NCI-H1417 (cell line): ENCODE data around the gene CCR7.

ENCODE experiments used
- DNase-seq, 3 experiments: peaks; one replicate each; lab custom pipeline; 2025; lab: John Stamatoyannopoulos, UW

Gene CCR7

DNA sequence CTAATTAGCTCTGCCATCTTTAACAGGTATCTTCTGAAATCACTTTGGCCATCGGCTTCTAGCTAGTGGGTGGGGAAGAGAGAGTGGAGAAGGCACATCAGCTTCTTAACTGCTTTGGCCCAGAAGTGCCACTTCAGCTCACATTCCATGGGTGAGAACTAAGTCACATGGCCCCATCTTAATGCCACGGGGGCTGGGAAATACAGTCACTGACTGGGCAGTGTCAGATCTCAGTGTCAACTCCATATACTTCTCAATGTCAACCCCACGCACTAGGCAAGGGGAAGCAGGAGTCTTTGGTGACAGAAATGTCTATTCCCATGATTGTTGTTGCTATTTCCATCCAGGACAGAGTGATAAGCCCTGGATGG, 29.4 kb downstream of the CCR7 start:
- peak in 1 of 3 experiments; percentile 79 for DNase-seq

DNA sequence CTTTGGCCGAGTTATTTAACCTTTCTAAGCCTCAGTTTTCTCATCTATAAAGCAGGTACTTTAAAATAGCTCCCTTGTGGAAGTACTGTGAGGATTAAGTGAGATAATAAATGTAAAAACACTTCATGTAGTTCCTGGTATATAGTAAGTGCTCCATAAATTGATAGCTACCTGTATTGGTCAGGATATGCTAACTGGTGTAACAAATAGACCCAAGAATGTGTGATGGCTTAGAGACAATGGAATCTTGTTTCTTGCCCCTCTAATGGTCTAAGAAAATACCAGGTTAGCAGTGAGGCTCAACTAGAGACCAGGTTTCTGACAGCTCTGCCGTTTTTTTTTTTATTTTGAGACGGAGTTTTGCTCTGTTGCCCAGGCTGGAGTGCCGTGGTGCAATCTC, 29.8 kb downstream of the CCR7 start:
- DNase-seq = no peak

DNA sequence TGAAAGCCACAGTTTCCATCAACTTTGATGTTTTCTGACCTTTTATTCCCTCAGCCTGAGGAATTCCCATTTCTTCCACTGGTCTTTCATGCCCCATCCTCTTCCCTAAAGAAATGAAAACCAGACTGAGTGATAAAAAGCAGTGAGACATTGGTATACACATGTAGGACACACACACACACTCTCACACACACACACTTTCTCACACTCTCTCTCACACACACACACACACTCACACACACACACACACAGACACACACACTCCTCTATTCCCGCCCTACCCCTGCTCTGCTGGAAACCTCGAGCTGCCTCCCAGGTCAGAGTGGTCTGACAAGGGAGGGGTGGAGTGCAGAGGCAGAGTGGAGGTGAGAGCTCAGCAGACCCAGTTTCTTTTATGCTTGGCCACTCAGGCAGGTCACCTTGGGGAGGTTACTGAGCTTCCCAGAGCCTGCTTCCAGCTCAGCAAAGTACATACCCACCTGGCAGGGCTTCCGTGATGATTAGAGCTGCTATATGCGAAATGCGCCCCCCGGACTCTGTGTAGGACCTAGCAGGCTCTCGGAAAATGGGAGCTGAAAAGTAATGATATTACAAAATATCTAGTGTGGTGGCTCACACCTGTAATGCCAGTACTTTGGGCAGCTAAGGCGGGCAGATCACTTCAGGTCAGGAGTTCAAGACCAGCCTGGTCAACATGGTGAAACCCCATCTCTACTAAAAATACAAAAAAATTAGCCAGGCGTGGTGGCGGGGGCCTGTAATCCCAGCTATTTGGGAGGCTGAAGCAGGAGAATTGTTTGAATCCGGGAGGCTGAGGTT, 30.7 kb downstream of the CCR7 start:
- DNase-seq = no peak

DNA sequence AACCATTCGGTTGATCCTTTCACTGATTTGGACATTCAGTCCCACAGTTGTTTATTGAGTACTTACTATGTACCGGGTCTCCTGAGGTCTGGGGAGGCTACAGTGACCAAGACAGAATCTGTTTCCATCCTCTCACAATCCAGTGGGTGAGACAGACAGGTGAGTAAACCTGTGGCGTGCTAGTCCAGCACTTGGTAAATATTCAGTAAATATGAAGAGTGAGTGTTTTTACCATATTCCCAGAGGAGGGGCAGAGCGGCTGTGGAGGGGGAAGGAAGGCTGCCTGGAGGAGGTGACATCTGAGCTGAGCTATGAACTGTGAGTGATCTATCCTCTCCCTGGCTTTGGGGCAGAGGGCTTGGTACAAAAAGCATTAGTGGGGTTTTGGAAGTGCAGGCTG, 31.4 kb downstream of the CCR7 start:
- no peak for DNase-seq

DNA sequence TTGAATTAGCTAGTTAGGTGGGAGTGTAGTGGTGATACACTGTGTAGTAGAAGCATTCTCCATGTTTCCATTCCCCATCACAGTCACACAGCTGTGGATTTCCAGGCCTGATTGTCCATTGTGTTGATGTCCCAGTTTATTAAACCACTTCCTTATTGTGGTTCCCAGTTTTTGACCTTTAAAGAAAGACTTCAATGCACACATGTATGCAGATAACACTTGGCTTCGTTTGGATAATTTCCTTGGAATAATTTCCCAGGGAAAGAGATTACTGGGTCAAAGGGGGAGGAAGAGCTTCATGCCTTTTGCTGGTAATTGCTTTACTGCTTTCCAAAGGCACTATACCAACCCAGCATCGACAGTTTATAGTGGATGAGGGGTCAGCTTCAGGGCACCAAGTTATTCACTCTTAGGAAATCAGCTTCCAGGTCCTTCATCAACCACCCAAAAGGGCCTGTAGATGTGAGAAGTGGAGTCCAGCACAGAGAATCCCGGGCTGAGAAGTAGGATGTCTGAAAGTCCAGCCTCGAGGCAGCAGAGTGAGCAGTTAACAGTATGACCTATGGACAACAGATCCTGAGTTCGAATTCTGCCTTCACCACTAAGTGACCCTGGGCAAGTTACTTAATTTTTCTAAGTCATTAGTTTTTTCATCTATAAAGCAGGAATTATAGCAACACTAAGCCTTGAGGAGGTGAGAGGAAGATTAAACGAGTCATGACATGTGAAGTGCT, 32.6 kb downstream of the CCR7 start:
- no peak for DNase-seq

DNA sequence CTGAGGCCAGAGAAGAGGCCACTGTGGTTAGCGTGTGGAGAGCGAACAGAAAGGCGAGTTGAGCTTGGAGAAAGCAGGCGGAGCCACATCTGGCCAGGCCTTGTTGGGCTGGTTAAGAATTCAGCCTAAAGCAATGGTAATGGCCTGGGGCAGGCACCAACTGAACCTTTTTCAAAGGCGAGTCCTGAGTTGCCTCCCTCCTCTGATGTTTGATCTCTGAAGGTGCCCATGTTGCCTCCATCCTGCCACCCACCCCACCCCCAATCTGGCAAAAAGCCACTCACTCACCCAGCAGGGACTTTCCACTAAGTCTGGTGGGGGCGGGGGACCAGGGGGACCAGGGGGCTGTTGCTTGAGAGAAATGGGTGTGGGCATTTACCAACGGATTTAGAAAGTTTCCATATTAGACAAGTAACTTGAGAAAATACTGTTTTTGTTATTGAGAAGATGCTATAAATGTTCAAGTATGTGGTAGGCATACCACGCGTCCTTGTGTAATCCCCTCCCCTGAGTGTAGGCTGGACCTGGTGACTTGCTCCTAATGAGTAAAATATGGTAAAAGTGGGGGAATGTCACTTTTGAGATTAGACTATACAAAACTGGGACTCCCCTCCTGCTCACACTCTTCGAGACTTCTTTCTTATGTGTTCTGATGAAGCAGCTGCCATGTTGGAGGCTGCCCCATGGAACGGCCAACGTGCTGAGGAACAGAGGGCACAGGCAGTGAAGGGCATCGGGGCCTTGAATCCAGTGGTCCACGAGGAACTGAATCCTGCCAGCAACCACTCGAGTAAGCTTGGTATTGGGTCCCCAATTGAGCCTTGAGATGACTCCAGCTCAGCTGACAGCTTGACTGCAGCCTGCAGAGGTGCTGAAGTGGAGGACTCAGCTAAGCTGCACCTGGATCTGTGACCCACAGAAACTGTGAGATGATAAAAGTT, 34.0 kb downstream of the CCR7 start:
- DNase-seq = no peak

DNA sequence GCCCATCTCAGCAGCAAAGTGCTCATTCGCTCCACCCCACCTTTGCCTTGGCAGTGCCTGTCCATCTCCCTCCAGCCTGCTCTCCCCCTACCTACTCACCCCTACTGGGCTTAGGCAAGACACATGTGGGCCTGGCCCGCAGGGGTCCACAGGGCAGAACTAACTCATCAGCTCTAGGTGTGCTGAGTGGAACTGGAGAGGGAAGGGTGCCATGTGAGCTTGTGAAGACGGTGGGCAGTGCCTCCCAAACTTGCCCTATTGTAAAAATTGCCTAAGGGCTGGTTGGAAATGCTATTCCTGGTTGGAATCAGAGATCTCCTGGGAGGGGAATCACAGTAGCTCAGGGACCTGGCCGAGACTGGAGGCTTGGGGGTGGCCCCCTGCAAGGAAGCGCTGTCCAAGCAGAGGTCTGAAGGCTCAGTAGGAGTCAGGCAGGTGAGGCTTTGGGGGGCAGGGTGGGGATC, 34.7 kb downstream of the CCR7 start:
- DNase-seq = no peak

DNA sequence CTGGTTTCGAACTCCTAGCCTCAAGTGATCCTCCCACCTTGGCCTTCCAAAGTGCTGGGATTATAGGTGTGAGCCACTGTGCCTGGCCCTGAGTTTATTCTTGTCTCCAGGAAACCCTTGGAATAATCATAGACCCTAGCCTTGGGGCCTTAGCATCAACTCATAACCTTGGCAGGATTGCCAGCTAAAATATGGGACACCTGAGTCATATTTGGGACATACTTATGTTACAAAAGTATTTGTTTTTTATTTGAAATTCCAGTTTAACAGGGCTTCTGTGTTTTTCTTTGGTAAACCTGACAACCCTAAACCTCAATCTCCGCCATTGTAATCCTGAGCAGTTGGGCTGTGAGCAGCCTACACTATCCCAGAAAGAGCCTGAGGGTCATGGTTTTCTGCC, 35.3 kb downstream of the CCR7 start:
- DNase-seq = no peak

DNA sequence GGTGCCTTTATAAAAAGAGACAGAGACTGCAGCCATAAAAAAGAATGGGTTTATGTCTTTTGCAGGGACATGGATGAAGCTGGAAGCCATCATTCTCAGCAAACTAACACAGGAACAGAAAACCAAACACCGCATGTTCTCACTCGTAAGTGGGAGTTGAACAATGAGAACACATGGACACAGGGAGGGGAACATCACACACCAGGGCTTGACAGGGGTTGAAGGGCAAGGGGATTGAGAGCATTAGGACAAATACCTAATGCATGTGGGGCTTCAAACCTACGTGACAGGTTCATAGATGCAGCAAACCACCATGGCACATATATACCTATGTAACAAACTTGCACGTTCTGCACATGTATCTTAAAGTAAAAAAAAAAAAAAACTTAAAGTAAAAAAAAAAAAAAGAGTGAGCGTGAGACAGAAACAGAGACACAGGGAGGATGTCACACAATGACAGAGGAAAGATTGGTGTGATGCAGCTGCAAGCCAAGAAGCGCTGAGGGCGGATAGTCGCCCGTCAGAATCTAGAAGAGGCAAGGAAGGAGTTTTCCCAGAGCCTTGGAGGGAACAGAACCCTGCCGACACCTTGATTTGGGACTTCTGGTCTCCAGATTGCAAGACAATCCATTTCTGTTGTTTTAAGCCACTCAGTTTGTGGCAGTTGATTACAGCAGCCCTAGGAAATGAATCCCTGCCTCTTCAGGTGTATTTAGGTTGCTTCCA, 36.4 kb downstream of the CCR7 start:
- no peak for DNase-seq

DNA sequence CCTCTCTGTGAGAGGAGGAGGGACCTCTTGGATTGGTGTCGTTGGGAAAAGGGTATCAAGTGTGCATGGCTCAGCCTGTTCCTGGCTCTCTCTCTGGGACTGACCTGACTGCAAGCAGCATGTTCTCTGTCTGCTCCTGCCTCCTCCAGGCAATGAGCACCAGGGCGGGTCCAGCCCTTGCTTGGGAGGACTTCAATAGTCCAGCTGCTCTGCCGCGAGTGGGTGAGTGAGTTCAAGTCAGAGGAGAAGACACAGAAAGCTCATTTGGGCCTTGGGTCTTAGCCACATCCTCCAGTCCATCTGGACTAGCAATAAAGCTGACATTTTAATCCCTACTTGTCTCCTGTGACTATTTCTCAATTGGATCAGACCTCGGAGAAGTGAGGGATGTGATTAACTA, 38.6 kb downstream of the CCR7 start:
- DNase-seq = no peak

DNA sequence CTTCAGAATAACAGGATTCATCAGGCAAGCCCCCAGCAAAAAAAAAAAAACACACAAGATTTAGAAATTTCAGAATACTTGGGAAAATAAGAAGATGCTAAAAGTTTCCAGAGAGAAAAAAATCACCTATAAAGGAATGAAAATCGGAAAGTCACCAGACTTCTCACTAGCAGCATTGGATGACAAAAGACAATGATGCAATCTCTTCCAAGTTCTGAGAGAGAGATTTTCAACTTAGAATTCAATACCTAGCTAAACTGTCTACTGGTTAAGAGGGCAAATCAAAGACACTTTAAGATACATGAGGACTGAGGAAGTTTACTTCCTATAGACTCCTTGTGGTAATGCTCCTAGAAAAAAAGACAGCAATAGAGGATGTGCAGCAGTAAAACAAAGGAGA, 40.0 kb downstream of the CCR7 start:
- DNase-seq = no peak

DNA sequence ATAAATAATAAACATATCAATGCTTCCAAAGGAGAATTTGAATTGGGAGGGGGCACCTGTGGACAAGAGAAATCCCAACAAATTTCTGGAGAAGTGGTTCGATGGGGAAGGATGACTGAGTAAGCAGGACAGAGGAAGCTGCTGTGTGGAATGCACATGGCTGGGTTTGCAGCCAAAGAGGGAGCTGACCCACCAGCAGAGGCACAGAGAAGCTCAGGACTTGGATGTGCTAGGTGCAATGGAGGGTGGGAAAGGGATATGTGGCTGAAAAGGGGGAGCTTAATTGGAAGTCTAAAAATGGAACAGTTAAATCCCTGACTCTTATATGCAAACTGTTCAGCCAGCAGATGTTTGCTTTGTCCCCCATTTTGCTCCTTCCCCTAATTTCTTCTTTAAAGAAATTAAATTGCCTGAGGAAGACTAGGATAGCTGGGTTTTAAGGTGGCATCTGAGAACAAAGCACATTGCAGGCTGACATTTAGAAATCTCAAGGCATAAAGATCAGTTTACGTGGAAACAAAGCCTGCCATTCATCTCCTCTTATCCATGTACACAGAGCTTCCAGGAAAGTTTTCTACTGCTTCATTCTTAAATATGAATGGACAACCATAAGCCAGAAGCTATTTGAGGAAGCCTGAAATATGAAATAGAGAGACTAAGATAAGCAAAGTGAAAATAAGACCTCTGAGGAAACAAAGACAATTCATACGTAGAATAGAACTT, 40.9 kb downstream of the CCR7 start:
- no peak for DNase-seq

DNA sequence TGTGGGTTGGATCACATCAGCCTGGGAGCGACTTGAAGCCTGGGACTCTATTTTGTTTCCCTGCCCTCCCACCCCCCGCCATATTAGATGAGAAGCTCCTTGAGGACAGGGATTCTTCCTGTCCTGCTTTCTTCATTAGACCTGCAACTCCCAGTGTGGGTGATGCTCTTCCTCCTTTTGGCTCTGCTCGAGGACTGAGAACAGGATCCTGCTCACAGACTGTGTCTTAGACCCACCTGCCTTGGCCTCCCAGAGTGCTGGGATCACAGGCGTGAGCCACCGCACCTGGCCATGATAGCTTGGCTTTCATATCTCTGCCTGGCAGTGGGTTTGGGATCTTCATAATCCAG, 42.3 kb downstream of the CCR7 start:
- DNase-seq = no peak

DNA sequence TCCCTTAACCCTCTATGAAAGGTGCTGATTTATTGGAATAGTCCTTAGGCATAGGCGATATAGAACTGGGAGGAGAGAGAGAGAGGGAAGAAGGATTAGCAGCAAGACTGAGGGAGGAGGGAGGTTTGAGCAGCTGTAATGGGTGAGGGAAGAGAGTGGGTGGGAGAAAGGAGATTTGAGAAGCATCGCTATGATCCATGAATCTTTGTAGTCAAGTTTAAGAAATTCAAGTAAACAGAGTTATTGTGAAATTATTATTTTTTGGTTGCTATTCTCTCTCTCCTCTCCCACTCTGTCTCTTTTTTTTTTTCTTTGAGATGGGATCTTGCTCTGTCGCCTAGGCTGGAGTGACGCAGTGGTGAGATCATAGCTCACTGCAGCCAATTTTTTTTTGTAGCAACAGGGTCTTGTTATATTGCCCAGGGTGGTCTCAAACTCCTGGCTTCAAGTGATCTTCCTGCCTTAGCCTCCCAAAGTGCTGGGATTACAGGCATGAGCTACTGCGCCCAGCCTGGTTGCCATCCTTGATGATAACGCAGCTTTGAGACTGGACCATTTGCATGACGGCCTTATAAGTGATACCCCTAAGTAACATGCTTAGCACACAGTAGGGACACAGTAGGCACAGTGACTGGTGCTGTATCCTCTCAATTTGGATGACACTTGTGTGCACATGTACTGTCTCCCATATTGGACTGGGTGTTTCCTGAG, 42.9 kb downstream of the CCR7 start:
- DNase-seq = no peak

DNA sequence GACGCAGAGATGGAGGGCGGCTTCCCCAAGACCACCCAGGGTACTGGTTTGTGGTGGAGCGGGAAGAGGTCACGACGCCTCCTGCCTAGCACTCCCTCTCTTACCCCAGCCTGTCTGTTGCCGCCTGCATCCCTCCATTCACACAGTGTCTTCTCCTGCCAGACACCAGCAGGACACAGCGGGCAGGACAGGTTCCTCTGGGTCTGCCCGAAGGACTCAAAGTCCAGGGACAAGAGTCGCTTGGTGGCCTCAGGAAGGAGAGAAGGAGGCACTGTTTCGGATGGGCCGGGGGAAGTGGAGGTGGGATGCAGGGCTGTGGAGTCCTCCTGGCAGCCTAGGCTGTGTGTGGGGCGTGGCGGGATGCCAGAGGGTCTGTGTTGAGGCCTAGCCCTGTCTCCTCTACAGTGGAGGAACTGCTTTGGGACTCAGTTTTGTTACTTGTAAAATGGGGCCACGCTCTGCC, 44.2 kb downstream of the CCR7 start:
- no peak for DNase-seq

DNA sequence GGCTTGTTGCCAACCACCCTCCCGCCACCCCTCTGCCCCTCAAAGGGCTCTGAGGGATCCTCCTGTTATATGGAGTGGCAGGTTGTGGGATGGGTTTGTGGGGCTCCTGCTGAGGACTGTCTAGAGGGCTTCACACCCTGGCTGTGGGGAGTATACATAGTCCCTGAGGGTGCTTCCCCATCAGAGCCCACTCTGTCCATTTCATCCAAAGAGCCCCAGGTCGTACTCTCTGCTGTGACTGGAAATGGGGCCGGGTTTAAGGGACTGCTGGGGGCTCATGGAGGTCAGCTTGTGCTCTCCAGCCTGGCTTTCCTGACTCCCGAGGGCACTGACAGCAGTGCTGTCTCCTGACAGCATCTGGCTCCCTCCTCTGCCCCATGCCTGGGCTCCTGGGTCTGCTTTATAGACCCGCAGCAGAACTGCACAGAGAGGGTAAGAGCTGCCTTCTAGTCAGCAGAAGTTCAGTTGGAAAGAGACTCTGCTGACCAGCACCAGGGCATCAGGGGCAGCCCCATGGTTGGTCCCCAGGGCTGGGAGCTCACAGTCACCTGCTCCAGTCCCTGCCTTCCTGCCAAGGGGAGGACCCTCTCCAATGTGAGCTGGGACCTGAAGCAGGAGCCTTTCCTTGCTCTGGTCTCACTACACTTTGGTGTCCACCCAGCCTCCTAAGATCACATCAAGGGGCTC, 46.0 kb downstream of the CCR7 start:
- no peak for DNase-seq

DNA sequence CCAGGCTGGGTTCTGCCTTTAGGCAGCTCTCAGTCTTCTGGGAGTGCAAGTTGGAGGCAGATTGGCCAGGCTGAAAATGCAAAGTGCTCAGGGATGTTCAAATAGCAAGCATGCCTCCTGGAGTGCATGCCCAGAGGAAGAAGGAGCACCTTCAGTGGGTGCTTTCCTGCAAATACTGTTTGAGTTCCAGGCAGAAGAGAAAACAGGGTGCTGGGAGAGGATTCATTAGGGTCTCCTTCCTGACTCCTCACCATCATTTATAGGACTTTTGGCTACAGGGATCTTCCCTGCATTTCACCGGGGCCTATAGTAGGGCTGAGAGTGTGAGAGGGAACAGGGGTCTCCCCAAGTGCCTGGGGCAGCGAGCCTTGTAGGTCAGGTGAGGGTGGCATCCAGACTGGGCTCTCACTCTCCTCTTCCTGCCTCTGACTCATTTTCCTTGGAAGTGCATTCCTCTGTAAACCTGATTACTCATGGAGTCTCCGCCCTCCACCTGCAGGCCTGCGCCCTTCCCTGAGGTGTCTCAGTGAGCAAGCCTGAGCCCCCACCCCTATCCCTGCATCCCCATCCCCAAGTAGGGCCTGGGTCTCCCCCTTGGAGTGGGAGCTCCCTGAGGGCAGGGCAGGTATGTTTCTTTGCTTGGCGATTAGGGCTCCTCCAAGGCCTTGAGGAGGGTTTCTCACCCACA, 46.7 kb downstream of the CCR7 start:
- no peak for DNase-seq

DNA sequence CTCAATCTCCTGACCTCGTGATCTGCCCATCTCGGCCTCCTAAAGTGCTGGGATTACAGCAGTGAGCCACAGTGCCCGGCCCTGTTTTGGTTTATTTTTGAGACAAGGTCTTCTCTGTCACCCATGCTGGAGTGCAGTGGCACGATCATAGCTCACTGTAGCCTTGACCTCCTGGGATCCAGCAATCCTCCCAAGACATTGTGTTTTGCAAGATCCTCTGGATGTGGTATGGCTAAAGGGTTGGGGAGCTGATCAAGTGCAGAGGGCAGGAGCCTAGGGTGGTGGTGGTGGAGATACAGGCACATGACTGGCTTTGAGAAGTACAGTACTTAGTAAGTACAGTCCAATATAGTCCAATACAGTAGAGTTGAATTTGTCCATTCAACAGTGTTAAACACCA, 47.3 kb downstream of the CCR7 start:
- no peak for DNase-seq

DNA sequence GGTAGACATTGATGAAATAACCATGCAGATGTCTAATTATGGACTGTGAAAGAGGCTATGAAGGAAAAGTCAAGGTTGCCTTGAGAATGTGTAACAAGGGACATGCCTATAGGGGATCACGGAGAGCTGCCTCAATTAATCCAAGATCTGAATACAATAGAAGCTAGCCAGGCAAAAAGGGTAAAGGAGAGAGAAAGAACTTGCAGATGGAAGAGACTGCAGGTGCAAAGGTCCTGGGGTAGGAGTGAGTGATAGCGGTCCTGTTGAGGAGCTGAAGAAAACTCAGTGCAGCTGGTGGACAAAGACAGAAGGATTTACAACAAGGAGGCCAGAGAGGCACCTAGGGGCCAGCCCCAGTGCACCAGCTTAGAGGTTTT, 48.0 kb downstream of the CCR7 start:
- no peak for DNase-seq
